GM12801 (cell line): ENCODE results near the gene NCSTN.

Source experiments
- TF ChIP-seq, protein P1 (sequence below): IDR thresholded peaks from one replicate; pipeline ENCODE4 v1.5.1; 2011; ENCODE audit warnings: control low read depth; ENCODE audit not compliant: insufficient read length; ENCODE audit errors: extremely low read depth

NCSTN gene

GRCh38 chr1:160352555-160352954 lies 9.4 kb downstream of the NCSTN start:
- TF ChIP-seq, protein P1, sequence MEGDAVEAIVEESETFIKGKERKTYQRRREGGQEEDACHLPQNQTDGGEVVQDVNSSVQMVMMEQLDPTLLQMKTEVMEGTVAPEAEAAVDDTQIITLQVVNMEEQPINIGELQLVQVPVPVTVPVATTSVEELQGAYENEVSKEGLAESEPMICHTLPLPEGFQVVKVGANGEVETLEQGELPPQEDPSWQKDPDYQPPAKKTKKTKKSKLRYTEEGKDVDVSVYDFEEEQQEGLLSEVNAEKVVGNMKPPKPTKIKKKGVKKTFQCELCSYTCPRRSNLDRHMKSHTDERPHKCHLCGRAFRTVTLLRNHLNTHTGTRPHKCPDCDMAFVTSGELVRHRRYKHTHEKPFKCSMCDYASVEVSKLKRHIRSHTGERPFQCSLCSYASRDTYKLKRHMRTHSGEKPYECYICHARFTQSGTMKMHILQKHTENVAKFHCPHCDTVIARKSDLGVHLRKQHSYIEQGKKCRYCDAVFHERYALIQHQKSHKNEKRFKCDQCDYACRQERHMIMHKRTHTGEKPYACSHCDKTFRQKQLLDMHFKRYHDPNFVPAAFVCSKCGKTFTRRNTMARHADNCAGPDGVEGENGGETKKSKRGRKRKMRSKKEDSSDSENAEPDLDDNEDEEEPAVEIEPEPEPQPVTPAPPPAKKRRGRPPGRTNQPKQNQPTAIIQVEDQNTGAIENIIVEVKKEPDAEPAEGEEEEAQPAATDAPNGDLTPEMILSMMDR, result no peak

DNA sequence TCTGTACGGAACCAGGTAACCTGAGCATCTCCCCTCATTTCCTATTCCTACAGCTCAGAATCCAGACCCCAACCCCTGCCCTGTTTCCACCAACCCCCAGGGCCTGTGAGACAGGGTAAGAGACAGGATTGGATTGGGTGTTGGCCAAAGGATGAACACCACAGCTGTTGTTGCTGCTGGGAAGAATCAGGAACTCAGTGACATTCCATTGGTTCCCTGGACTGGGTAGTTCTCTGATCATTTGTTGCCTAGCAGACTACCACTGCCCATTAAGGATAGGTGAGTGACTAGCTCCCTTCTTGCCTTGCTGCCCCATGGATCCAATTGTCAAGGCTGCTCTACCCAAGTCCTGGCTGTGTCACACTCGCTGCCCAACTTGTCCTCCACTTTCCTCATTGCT lies 10.0 kb downstream of the NCSTN start:
- TF ChIP-seq, protein P1, result no peak

DNA sequence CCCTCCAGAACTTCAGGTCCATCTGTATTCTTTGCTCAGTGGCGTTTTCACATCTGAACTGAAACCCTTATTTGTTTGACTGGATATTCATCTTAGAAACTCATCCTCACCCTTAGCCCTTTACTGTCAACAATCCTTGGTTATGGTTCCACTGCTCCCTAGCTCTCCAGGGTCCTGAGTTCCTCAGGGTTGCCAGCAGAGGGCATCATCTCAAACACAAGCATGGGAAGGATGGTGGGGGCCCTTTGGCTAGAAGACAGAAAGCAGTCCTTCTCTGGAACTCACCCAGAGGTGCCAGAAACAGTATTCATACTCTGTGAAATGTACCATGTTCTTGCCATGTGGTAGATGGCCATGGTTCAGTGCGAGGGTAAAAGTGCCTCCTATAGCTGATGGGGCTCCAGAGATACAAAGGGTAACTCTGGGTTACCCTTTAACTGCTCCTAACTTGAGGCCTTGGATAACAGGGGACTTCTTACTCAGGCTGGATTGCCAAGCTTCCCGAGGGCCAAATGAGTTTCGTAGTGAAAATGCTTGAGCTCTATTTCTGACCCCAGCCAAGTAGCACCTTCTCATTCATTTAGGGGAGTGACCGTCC lies 11.3 kb downstream of the NCSTN start:
- TF ChIP-seq, protein P1, result no peak

- TF ChIP-seq, protein P1, result no peak
Measured at GRCh38 chr1:160357286-160358002, 14.3 kb downstream of the NCSTN start.

DNA sequence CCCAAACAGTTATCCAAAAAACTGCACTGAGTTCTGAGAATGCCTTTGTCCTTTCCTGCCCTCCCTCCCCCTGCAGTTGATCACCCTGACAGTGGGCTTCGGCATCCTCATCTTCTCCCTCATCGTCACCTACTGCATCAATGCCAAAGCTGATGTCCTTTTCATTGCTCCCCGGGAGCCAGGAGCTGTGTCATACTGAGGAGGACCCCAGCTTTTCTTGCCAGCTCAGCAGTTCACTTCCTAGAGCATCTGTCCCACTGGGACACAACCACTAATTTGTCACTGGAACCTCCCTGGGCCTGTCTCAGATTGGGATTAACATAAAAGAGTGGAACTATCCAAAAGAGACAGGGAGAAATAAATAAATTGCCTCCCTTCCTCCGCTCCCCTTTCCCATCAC lies 14.9 kb downstream of the NCSTN start:
- TF ChIP-seq, protein P1, result no peak

- TF ChIP-seq, protein P1, result no peak
Measured at GRCh38 chr1:160359559-160360226, 16.5 kb downstream of the NCSTN start.

GRCh38 chr1:160360227-160360695 lies 17.1 kb downstream of the NCSTN start:
- TF ChIP-seq, protein P1, result no peak
